Astrocyte of the cerebellum (primary cell): ENCODE data around the gene NT5DC4.

Experiments used
- DNase-seq: peaks from one replicate; pipeline ENCODE4 v3.0.0-alpha.2; 2011; ENCODE audit warnings: low read depth
- H3K4me3 ChIP-seq: 2 replicates; pipeline ENCODE4 v1.5.1; 2011; ENCODE audit warnings: mild to moderate bottlenecking, low read depth, low read length, moderate library complexity
- in situ Hi-C: cut with HindIII; loops from 2 replicates; pipeline ENCODE4 v1.10.0; 2017; ENCODE audit warnings: low sequenced_read_pairs
- TF ChIP-seq, protein P1 (sequence below): IDR thresholded peaks from 2 replicates; pipeline ENCODE4 v1.5.1; 2012; ENCODE audit warnings: low read length, low read depth, moderate library complexity, mild to moderate bottlenecking; ENCODE audit errors: missing control alignments

NT5DC4 gene

DNA sequence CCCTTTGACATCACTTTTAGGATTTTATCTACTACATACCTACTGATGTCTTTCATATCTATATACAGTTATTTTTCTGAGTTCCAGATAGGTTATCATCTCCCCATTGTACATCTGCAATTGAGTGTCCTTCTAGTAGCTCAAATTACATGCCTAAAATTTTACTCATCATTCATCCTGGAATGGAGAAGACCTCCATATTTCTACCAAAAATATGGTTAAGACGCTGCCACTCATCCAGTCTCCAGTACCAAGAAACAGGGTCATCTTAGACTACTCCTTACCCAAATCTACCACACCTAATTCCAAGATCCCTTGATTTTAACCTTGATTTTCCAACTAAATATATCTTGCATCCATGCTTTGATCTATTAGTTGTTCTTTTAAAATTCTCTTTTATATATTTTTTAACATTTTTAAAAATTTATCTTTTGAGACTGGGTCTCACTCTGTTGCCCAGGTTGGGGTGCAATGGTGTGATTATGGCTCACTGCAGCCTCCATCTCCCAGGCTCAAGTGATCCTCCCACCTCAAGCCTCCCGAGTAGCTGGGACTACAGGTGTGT lies 52.2 kb downstream of the NT5DC4 start:
- in situ Hi-C loops = no loop called here
- TF ChIP-seq, protein P1, sequence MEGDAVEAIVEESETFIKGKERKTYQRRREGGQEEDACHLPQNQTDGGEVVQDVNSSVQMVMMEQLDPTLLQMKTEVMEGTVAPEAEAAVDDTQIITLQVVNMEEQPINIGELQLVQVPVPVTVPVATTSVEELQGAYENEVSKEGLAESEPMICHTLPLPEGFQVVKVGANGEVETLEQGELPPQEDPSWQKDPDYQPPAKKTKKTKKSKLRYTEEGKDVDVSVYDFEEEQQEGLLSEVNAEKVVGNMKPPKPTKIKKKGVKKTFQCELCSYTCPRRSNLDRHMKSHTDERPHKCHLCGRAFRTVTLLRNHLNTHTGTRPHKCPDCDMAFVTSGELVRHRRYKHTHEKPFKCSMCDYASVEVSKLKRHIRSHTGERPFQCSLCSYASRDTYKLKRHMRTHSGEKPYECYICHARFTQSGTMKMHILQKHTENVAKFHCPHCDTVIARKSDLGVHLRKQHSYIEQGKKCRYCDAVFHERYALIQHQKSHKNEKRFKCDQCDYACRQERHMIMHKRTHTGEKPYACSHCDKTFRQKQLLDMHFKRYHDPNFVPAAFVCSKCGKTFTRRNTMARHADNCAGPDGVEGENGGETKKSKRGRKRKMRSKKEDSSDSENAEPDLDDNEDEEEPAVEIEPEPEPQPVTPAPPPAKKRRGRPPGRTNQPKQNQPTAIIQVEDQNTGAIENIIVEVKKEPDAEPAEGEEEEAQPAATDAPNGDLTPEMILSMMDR = no peak
- H3K4me3 ChIP-seq = no peak overlapping the region
- DNase-seq = no peak

GRCh38 chr2:112773556-112773955 lies 52.7 kb downstream of the NT5DC4 start:
- no peak overlapping the region for H3K4me3 ChIP-seq
- TF ChIP-seq, protein P1 = no peak
- in situ Hi-C loops = no loop called here
- DNase-seq = no peak

DNA sequence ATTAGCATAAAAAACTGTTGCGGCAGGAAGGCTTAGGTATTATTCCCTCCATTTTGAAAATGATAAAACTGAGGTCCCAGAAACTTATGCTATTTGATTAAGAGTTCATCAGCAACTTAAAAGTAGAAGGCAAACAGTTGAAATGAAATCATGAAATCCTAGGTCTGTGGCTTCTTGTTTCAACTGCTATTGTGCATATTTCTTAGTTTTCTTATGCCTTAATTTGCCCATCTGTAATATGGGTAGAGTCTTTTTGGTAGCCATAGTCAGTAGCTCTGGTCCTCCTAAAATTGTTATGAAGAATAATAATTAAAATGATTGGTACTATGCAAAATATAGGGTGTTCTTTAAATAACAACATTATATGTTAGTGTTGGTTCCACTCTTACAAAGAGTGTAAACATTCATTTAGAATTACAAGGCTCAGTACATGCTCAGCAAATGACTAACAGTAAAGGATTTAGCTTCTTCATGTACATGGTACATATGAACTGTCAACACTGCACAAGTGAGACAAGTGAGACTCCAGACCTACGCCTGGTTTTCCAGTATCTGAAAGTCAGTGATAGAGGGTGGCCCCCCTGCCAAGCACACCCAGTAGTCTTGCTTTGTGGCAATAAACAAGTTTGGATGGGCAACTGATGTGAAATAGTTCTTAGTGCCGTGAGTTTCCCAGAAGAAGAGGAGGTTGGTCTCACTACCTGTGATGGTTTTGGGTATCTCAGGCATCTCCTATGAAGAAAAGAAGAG lies 53.9 kb downstream of the NT5DC4 start:
- H3K4me3 ChIP-seq = no peak overlapping the region
- in situ Hi-C loops = no loop called here
- DNase-seq = no peak
- TF ChIP-seq, protein P1 = no peak

- TF ChIP-seq, protein P1 = no peak
- H3K4me3 ChIP-seq = no peak overlapping the region
- DNase-seq = no peak
- in situ Hi-C loops = no loop called here
These were observed 55.3 kb downstream of the NT5DC4 start for GRCh38 chr2:112776113-112776512.

- TF ChIP-seq, protein P1 = no peak
- no peak for DNase-seq
- in situ Hi-C loops = no loop called here
- no peak overlapping the region for H3K4me3 ChIP-seq
These were observed 56.2 kb downstream of the NT5DC4 start for GRCh38 chr2:112777036-112777435.

DNA sequence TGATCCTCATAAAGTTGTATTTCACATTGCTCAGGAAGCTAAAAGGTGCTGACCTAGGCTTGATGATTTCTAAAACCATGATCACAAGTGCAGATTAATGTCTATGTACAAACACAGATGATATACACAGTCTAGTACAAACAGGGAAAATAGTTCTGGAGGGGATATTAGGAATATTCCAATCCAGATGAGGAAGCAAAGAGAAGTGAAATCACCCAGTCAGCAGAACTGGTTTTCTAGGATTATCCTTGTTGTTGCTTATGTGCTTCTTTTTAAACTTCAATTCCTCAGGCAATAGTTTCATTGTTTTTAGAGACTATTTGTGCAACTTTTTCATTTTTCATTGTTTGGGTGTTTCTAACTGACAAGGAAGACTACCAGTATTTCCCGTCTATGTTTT lies 58.8 kb downstream of the NT5DC4 start:
- no peak for DNase-seq
- TF ChIP-seq, protein P1 = no peak
- H3K4me3 ChIP-seq = no peak overlapping the region
- in situ Hi-C loops = no loop called here
